Thyroid gland (tissue), 4 donors: ENCODE results near the gene SLC9A5.

Source experiments
- POLR2A ChIP-seq, 2 donors: fragments of 450-650 bp; IDR thresholded peaks; one replicate each; pipeline ENCODE4 v1.6.1; 2017; ENCODE audit warnings: antibody characterized with exemption in 2 of 2, mild to moderate bottlenecking in 2 of 2, moderate library complexity in 1 of 2
- TF ChIP-seq, protein P1 (sequence below), 6 experiments: fragments of 200-600 bp in 3 of 6; fragments of 450-650 bp in 3 of 6; sonication (generic) in 3 of 6; IDR thresholded peaks; one replicate each; pipeline ENCODE4 v1.5.1; 2016 to 2019; ENCODE audit warnings: antibody characterized with exemption in 6 of 6, mild to moderate bottlenecking in 2 of 6, inconsistent platforms in 1 of 6, moderate library complexity in 1 of 6

GRCh38 chr16:67255553-67256221, 6.9 kb downstream of the SLC9A5 start:
- TF ChIP-seq, protein P1, sequence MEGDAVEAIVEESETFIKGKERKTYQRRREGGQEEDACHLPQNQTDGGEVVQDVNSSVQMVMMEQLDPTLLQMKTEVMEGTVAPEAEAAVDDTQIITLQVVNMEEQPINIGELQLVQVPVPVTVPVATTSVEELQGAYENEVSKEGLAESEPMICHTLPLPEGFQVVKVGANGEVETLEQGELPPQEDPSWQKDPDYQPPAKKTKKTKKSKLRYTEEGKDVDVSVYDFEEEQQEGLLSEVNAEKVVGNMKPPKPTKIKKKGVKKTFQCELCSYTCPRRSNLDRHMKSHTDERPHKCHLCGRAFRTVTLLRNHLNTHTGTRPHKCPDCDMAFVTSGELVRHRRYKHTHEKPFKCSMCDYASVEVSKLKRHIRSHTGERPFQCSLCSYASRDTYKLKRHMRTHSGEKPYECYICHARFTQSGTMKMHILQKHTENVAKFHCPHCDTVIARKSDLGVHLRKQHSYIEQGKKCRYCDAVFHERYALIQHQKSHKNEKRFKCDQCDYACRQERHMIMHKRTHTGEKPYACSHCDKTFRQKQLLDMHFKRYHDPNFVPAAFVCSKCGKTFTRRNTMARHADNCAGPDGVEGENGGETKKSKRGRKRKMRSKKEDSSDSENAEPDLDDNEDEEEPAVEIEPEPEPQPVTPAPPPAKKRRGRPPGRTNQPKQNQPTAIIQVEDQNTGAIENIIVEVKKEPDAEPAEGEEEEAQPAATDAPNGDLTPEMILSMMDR (IDR thresholded peaks at IDR 0.05), result no peak
- TF ChIP-seq POLR2A (IDR thresholded peaks at IDR 0.05), result no peak
